GM19468 (cell line): Measurements from ENCODE around the gene PCAT6.
"Not testable (repeated sequence)": the region's sequence is repeated elsewhere in the genome, so short reads cannot be mapped to it uniquely, and the experiment has no call there.

Source experiments
- ATAC-seq: cut with Tn5 transposase; IDR thresholded peaks from one replicate; pipeline ENCODE4 v1.9.1; 2021; ENCODE audit warnings: mild to moderate bottlenecking, moderate library complexity, moderate number of reproducible peaks; ENCODE audit not compliant: unreplicated experiment; ENCODE audit errors: extremely low read depth

Gene PCAT6

DNA sequence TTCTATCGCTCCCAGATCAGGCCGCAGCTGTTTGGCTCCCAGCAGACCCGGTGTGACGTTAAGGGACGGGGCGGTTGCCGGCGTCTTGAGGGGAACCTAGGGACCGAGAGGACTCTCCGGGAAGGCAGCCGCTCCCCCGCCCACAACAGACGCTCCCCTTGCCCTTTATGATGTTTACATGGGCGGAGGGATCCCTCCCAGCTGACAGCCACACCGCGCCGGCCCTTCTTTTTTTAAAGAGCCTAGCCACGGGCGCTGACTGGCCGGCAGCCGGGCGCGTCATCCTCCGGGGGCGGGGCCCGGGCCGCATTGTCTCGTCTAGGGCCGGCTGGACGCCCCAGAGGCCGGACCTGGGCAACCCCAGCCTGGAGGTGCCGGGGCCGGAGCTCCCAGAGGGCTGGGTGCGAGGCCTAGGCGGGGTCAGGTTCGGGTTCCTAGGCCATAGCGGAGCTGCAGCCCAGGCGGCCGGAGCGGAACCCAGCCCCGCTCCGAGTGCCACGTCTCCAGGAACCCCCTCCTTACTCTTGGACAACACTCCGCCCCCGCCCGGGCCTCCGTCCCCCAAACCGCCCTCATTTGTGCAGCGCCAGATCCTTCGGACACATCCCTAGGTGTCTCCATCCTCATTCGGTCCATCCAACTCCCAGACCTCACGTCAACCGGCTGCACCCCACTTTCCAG lies at the start of gene PCAT6:
TSS of gene PCAT6 (plus strand) at position 340 of the 681 bp plus-strand sequence.
- no peak for ATAC-seq

DNA sequence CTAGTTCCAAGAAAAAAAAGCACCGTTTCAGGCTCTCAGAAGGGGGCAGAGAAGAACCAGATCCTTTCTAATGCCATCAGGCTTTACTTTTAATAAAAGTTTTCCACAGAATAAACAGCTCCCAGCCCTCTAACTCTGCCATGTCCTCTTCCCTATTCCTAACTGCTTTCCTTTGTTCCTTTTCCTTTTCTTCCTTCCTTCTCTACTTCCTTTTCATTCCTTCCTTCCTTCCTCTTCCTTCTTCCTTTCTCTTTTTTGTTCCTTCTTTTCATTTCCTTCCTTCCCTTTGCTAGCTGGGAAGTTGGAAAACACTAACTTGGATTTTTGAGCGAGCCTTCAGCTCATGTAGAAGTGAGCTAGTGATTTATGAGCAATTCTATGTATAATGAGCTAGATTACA lies 48.7 kb upstream of the PCAT6 start:
- no peak for ATAC-seq

DNA sequence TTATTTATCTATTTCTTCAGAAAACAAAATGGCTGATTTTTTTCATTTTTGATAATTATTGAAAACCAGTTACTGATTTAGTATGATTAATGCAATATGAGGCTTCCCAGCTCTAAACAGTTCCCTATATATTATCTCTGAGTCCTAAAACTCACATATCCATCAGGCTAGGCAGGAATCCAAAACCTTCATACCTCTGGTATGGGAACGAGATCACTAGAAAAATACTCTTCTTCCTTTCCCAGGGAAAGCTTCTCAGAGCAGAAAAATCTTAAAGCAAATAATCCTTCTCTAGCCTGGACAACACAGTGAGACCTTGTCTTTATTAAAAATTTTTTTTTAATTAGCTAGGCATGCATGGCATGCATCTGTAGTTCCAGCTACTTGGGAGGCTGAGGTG lies 45.0 kb upstream of the PCAT6 start:
- no peak for ATAC-seq

DNA sequence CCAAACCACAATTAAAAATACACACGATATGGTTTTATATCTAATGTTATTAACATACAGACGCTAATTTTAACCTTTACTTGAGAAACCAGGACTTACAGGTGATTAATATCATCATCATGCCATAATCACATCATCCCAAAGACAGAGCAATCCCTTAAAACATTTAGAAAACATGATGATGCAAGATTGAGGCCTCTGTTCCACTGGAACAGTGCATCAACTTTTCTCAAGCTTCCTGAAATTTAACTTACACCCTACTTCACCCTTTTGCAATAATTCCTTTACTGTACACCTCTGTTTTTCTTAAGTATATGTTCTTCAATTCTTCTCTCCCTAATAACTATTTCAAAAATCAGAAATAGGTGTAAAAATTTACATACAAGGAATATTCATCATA lies 40.6 kb upstream of the PCAT6 start:
- no peak for ATAC-seq

DNA sequence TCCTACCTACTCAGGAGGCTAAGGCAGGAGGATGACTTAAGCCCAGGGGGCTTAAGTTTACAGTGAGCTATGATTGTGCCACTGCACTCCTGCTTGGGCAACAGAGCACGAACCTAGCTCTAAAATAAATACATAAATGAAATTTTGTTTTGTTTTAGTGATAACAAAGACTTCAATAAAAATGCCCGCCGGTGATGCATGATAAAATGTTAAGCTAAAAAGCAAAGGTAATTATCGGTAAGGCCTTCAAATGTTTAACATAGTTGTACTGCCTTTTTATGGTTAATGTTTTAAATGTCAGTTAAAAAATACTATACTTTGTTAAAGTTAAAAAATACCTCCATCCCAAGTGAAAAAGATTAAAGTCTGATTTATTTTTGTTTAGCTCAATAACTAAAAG lies 29.6 kb upstream of the PCAT6 start:
- no peak for ATAC-seq

DNA sequence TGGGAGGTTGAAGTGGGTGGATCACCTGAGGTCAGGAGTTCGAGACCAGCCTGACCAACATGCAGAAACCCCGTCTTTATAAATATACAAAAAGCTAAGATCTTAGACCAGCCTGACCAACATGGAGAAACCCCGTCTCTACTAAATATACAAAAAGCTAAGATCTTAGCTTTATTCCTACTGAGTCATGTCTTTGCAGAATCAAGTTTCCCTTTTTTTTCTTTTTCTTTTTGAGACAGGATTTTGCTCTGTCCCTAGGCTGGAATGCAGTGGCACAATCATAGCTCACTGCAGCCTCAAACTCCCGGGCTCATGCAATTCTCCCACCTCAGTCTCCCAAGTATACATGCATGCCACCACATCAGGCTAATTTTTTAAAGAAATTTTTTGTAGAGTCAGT lies 23.9 kb upstream of the PCAT6 start:
- no peak for ATAC-seq

DNA sequence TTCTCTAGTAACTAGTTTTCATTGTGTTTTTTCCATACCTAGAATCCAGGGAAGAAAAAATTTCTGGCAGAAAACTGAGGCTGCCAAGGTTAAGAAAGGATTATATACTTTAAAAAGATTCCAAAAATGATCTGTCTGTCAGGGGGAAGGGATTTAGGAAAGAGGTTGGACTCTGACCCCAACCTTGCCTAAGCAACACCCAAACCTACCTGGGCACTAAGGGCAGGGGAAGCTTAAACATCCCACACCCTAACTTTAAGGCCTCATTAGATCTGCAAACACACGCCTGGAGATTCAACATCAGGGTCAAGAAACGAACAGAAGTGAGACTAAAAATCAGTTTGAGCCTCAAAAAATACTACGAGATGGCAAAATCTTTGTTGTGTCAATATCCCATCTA lies 22.0 kb upstream of the PCAT6 start:
- no peak for ATAC-seq

DNA sequence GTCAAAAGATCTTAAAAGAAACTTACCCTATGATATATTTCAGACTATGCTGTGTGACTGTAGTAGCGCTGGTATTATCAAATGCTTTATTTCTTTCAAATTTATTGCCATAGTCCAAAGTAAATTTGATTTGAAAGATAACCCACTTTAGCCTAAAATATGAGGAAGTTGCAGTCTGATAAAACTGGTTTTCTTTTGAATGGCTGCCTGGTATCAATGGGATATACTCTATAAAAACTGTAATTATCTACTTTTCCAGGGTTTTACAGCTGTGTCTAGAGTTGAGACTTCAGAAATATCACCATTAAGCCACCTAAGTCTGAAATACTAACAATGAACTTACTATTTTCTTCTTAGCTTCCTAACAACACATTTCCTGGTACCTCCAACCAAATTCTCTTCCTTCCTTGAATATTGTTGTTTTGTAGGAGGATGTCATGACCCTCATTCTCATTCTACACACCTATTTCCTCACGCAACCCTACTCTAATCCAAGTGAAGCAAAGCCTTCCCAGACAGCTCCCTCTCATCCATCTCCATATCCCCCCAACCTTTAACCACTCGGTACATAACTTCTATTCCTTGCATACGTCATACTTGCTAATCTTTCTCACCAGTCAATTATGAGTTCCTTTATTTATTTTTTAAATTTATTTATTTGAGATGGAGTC lies 19.5 kb upstream of the PCAT6 start:
- no peak for ATAC-seq

DNA sequence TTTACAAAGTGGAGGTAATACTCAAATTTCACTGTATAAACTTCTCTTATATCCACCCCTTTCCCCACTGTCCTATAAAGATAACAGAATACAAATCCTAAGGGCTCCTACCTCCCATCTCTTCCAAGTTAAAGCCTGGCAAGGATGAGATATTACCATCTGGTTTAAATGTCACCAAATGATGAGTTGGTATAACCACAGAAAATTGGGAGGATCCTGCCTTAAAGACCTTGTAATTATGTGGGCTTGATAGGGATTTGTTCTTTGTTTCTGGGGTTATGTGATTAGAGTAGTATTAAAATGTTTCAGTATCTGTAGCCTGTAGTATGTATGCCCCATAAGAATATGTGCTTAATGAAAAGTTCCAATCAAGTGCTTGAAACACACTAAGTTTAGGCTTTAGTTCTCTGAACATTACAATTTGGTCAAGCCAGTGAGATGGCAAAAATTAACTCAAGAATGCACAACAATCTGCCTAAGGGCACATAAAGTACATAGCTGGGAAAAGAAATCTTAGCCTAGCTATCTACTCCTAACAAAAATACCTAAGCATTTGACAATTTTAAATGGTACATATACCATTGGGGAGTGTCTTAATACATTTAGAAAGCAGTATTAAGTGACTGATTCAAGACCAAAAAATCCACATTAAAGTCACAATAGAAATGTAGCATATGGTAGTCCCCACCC lies 16.6 kb upstream of the PCAT6 start:
- ATAC-seq = no peak

DNA sequence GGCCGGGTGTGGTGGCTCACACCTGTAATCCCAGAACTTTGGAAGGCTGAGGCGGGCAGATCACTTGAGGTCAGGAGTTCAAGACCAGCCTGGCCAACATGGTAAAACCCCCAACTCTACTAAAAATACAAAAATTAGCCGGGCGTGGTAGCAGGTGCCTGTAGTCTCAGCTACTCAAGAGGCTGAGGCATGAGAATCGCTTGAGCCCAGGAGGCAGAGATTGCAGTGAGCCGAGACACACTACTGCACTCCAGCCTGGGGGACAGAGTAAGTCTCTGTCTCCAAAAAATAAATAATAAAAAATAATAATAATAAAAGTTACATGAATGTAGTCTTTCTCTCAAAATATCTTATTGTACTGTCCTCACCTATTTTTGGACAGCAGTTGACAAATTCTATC lies 15.8 kb upstream of the PCAT6 start:
- not testable (repeated sequence) for ATAC-seq

DNA sequence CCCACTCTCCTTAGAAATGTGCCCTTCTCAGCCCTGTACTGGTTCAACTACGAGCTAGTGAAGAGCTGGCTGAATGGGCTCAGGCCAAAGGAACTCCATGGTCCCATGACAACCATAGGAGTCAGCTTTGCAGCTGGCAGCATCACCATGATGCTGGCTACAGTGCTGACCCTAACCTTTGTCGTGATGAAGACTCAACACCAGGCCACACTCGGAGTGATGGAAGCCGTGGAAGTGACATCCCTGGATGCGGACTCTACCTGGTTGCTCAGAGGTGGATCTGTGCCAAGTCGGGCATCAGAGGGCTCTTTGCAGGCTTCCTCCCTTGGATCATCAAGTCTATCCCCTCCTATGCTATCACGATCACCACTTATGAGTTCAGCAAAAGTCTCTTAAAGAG lies 14.1 kb upstream of the PCAT6 start:
- ATAC-seq = no peak

DNA sequence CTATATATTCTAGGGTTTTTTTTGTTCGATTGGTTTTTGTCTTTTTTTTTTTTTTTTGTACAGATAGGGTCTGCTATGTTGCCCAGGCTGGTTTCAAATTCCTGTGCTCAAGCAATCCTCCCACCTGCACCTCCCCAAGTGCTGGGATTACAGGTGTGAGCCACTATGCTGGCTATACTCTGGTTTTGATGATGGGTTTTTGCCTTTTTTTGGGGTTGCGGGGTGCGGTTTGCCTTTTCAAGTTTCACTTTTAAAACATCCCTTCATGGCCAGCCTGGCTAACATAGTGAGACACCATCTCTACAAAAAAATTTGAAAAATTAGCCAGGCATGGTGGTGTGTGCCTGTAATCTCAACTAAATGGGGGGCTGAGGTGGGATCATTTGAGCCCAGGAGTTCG lies 12.5 kb upstream of the PCAT6 start:
- ATAC-seq = no peak

DNA sequence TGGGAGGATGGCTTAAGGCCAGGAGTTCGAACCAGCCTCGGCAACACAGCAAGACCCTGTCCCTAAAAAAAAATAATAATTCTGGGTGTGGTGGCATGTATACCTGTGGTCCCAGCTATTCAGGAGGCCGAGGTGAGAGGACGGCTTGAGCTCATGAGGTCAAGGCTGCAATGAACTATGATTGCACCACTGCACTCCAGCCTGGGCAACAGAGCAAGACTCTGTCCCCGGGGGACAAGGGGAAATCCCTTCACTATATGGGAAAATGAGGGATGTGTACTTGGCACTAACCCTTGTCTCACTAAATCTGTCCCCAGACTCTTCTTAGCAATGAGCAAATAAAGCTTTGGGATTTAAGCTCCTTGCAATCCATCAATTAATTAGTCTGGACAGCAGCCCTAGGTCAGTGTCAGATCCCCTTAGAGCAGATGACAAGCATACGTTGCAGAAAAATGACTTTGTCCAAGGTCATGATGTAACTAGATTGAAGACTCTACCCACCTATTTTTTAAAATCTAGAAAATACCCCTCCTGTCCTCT lies 11.9 kb upstream of the PCAT6 start:
- ATAC-seq = no peak

DNA sequence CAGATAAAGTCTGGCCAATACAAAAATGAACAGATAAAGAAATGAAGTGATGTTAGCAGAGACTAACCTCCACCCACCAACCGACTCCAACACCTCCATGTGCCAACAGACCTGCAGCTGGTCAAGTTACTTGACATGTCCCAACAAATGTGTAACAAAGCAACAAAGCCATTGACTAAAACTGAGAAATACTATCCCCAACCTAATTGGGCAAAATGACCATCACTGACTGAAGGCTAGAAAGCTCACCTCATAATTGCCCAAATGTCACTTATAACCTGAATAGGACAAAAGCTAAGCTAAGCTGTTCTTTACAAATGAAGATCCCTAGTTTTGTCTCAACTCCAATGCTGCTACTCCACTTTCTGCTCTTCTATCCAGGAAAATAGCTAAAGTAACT lies 10.0 kb upstream of the PCAT6 start:
- no peak for ATAC-seq

DNA sequence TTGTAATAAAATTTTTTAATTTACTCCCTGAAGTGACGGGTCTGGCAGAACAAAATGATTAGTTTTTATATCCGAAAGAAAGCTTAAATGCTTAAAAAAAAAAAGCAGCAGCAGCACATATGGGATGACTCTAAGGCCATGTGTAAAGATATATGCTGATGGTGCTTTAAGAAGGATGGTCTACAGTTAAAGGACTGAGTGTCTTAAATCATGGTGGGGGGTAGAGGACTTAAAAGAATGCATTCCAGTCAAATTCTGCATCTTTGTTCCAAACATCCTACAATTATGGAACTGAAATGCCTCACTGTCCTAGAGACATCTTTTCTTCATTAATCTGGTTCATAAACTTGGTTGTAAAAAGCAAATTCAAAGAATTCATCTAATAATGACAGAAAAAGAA lies 9.6 kb upstream of the PCAT6 start:
- ATAC-seq = no peak

DNA sequence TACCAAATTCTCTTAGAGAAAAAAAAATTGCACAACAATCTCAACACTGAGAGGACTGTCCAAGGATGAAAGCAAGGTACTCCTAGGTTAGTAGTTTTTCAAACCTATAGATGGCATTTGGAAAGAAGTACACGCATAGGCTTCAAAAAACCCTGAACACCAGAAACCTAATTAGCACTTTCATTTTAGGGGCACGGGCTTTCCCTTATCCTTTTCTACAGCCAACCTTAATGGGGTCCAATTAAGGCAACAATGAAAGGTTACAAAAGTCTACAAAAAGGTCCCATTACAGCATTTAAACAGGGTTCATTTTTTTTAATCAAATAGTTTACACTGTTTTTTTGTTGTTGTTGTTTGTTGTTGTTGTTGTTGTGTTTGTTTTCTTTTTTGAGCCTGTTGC lies 8.7 kb upstream of the PCAT6 start:
- no peak for ATAC-seq

DNA sequence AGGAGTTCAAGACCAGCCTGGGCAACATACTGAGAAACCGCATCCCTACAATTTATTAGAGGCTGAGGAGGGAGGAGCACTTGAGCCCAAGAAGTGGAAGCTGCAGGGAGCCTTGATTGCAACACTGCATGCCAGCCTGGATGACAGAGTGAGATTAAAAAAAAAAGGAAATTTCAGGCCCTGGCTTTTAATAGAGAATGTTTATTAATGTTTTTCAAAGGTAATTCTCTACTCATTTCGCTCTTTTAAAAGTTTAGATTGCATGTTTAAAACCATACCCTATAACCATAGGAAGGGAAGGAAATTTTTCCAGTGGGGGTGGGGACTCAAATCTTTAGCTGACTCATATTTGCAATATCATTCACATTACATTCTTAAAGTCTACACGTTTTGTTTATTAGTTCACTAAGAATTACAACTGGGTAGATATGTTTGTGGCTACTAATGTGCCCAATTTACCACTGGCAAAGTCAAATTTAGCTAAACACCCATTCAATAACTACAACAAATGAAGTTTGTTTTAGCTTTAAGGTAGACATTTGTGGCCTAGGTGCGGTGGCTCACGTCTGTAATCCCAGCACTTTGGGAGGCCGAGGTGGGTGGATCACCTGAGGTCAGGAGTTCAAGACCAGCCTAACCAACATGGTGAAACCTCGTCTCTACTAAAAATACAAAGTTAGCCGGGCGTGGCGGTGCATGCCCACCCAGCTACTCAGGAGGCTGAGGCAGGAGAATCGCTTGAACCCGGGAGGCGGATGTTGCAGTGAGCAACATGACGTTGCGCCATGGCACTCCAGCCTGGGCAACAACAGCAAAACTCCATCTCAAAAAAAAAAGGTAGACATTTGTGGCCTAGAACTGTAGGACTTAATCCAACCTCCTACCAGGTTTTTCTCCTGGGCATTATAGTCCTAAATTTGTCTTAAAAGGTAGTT lies 7.5 kb upstream of the PCAT6 start:
- ATAC-seq = no peak

DNA sequence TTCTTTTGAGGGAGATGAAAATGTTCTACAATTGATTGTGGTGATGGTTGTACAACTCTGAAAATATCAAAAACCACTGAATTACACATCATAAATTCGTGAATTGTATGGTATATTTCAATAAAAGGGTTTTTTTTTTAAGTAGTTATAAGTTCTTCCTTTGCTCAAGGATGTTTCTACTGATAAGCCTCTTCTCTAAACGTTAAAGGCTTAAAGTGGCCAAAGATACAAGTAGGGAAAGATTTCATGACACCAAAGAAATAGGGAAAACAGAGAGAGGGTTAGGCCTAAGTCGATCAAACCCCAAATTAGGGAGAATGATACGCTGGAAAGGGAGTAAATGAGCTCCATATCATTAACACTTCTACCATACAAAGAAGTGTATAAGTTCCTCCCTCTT lies 6.6 kb upstream of the PCAT6 start:
- no peak for ATAC-seq

DNA sequence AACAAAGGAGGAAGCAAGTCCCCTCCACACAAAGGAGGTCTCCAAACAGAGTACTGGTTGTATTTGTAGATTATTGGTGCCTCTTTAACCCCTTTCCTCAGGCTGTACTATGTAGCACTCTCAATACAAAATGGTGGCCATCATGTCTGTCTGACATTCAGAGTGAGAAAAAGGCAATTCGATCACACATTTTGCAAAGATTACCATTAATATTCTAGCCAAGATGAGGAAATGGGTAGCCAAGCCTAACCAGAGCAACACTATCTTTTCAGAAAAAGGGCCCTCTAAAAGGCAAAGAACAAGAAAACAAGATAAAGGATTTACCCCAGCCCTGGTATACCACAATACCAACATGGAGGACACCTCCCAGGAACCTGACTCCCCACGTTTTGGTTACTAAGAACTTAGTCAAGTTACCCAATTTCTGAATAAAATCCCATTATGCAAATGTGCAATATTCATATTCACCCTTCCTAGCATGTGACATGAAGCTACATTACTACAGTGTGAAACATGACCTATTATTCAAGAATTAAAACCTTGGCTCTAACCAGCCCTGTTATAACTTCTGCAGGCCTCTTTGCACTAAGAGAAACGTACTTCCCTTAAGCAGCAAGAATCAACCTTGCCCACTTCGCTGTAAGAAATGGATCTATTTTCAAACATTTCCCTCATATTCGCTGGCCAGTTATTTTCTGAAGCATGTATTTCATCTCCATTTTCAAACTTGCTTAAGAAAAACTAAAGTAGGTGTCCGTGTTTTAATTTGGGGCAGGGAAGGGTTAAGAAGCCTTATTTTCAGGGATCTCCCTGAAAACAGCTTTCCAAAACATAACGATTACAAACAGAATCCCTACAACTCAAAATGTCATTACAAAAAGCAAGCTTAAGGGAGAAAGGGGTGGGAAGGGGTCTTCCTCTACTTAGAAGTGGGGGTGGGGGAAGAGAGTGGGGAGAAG lies 4.6 kb upstream of the PCAT6 start:
- ATAC-seq = no peak
